HepG2 (cell line): ENCODE results near the gene ILKAP. TPM values are rescaled to one million over a fixed set of nuclear protein-coding genes. Genes with fewer than 3 reads are reported as not detected.

Source experiments
- BATF2 ChIP-seq: sonication (generic); formaldehyde crosslinking; IDR thresholded peaks from 2 replicates; pipeline ENCODE4 v1.8.0; 2022; ENCODE audit warnings: mild to moderate bottlenecking, missing genetic modification reagents, moderate library complexity
- BRCA1 ChIP-seq: sonication (generic); formaldehyde crosslinking; IDR thresholded peaks from 2 replicates; pipeline ENCODE4 v1.4.0; 2020; ENCODE audit warnings: missing genetic modification reagents
- CAMTA2 ChIP-seq: sonication (generic); formaldehyde crosslinking; IDR thresholded peaks from 2 replicates; pipeline ENCODE4 v1.4.0; 2020; ENCODE audit warnings: mild to moderate bottlenecking, missing genetic modification reagents, borderline replicate concordance
- HOXA7 ChIP-seq: sonication (generic); formaldehyde crosslinking; IDR thresholded peaks from 2 replicates; pipeline ENCODE4 v1.8.1; 2022; ENCODE audit warnings: mild to moderate bottlenecking, missing genetic modification reagents, moderate library complexity
- KLF13 ChIP-seq: sonication (generic); formaldehyde crosslinking; IDR thresholded peaks from 2 replicates; pipeline ENCODE4 v1.4.0; 2020; ENCODE audit warnings: mild to moderate bottlenecking, missing genetic modification reagents
- MBD4 ChIP-seq: IDR thresholded peaks from 2 replicates; pipeline ENCODE4 v1.6.1; 2012; ENCODE audit warnings: low read length, inconsistent platforms, borderline replicate concordance
- NFIB ChIP-seq: sonication (generic); formaldehyde crosslinking; IDR thresholded peaks from 2 replicates; pipeline ENCODE4 v1.9.0; 2021; ENCODE audit warnings: missing genetic modification reagents, mild to moderate bottlenecking, borderline replicate concordance
- NFRKB ChIP-seq: fragments of 450-650 bp; IDR thresholded peaks from 2 replicates; pipeline ENCODE4 v1.6.1; 2017
- SALL2 ChIP-seq: sonication (generic); formaldehyde crosslinking; IDR thresholded peaks from 2 replicates; pipeline ENCODE4 v1.8.1; 2023; ENCODE audit warnings: mild to moderate bottlenecking, missing genetic modification reagents, inconsistent platforms
- SIN3A ChIP-seq: IDR thresholded peaks from 2 replicates; pipeline ENCODE4 v1.6.1; 2011; ENCODE audit warnings: low read depth, mild to moderate bottlenecking, control low read depth, low read length, borderline replicate concordance
- TAF15 ChIP-seq: fragments of 200-400 bp; formaldehyde crosslinking; IDR thresholded peaks from one replicate; pipeline ENCODE4 v1.6.1; 2018; ENCODE audit warnings: mild to moderate bottlenecking, low read depth, low read length; ENCODE audit not compliant: poor library complexity, severe bottlenecking
- ZBTB42 ChIP-seq: sonication (generic); formaldehyde crosslinking; IDR thresholded peaks from 2 replicates; pipeline ENCODE4 v1.5.0; 2020; ENCODE audit warnings: mild to moderate bottlenecking, missing genetic modification reagents
- ZNF160 ChIP-seq: sonication (generic); formaldehyde crosslinking; IDR thresholded peaks from 2 replicates; pipeline ENCODE4 v1.8.0; 2022; ENCODE audit warnings: mild to moderate bottlenecking, inconsistent platforms, missing genetic modification reagents
- ZNF18 ChIP-seq: sonication (generic); formaldehyde crosslinking; IDR thresholded peaks from 2 replicates; pipeline ENCODE4 v1.8.0; 2022; ENCODE audit warnings: mild to moderate bottlenecking, missing genetic modification reagents; ENCODE audit not compliant: insufficient replicate concordance
- ZNF282 ChIP-seq: fragments of 450-650 bp; IDR thresholded peaks from 2 replicates; pipeline ENCODE4 v1.6.1; 2018; ENCODE audit not compliant: partially characterized antibody
- ZNF335 ChIP-seq: sonication (generic); formaldehyde crosslinking; IDR thresholded peaks from 2 replicates; pipeline ENCODE4 v1.4.0; 2020; ENCODE audit warnings: missing genetic modification reagents
- ZNF629 ChIP-seq: sonication (generic); formaldehyde crosslinking; conservative IDR thresholded peaks from 2 replicates; pipeline ENCODE4 v1.5.0; 2020; ENCODE audit warnings: missing genetic modification reagents
- ZNF674 ChIP-seq: sonication (generic); formaldehyde crosslinking; IDR thresholded peaks from 2 replicates; pipeline ENCODE4 v1.5.0; 2020; ENCODE audit warnings: low read depth, mild to moderate bottlenecking, missing genetic modification reagents
- ZNF777 ChIP-seq: sonication (generic); formaldehyde crosslinking; IDR thresholded peaks from 2 replicates; pipeline ENCODE4 v1.4.0; 2020; ENCODE audit warnings: missing genetic modification reagents
- ZNF83 ChIP-seq: sonication (generic); formaldehyde crosslinking; IDR thresholded peaks from 2 replicates; pipeline ENCODE4 v1.4.0; 2020; ENCODE audit warnings: missing genetic modification reagents, mild to moderate bottlenecking, borderline replicate concordance
- ZNF878 ChIP-seq: sonication (generic); formaldehyde crosslinking; IDR thresholded peaks from 2 replicates; pipeline ENCODE4 v1.8.1; 2023; ENCODE audit warnings: mild to moderate bottlenecking, missing genetic modification reagents, moderate library complexity
- ZNF891 ChIP-seq: sonication (generic); formaldehyde crosslinking; IDR thresholded peaks from 2 replicates; pipeline ENCODE4 v1.5.0; 2020; ENCODE audit warnings: mild to moderate bottlenecking, missing genetic modification reagents
- polyA plus RNA-seq, 8 experiments: library from polyadenylated mRNA; depleted of rRNA in 3 of 8; stranded (reverse) in 7 of 8; unstranded in 1 of 8; fragments of >200 nt; fragmentation: Illumina TruSeq in 4 of 8; extraction: Trizol in 4 of 8; gene quantifications; 2 replicates each; pipeline versions ENCODE4 v1.2.1 to v1.2.3, GENCODE V29; 2011 to 2016; ENCODE audit warnings: low read depth in 4 of 8, missing spikeins in 1 of 8, mixed read lengths in 1 of 8; ENCODE audit not compliant: insufficient read depth in 1 of 8
- total RNA-seq, 5 experiments: library from RNA; depleted of rRNA; stranded (reverse); fragments of >200 nt; fragmentation: Illumina TruSeq; extraction: Trizol; gene quantifications; 2 replicates each; pipeline ENCODE4 v1.2.3, GENCODE V29; 2016; ENCODE audit warnings: low read depth in 1 of 5
- TF ChIP-seq, protein P1 (sequence below): sonication (generic); formaldehyde crosslinking; IDR thresholded peaks from 2 replicates; pipeline ENCODE4 v1.5.0; 2020; ENCODE audit warnings: mild to moderate bottlenecking, missing genetic modification reagents, moderate library complexity
- TF ChIP-seq, protein P2 (sequence below): sonication (generic); formaldehyde crosslinking; IDR thresholded peaks from 2 replicates; pipeline ENCODE4 v1.4.0; 2020; ENCODE audit warnings: missing genetic modification reagents, mild to moderate bottlenecking, borderline replicate concordance

ILKAP gene
- total and polyA plus RNA-seq, 2 of the 13 experiments (the other 11 are each of a cell fraction or from before 2014, with no cell fraction given) = 29.6 to 33.1 TPM

- TF ChIP-seq NFIB (CRISPR knock-in tag) (no peak), ZNF335 (CRISPR knock-in tag) (no peak), SALL2 (CRISPR knock-in tag) (no peak), ZNF282 (no peak), BATF2 (no peak), ZBTB42 (CRISPR knock-in tag) (no peak), ZNF891 (CRISPR knock-in tag) (no peak), ZNF18 (CRISPR knock-in tag) (no peak), MBD4 (no peak), ZNF878 (CRISPR knock-in tag) (no peak), ZNF629 (CRISPR knock-in tag) (no peak), ZNF83 (CRISPR knock-in tag) (no peak), KLF13 (CRISPR knock-in tag) (no peak), ZNF674 (CRISPR knock-in tag) (no peak; the same call in 1 of the 2 replicates), SIN3A (no peak), BRCA1 (CRISPR knock-in tag) (no peak), NFRKB (no peak), HOXA7 (CRISPR knock-in tag) (no peak), CAMTA2 (CRISPR knock-in tag) (no peak), ZNF160 (CRISPR knock-in tag) (no peak), TAF15 (no peak), ZNF777 (CRISPR knock-in tag) (no peak)
- TF ChIP-seq, protein P1, sequence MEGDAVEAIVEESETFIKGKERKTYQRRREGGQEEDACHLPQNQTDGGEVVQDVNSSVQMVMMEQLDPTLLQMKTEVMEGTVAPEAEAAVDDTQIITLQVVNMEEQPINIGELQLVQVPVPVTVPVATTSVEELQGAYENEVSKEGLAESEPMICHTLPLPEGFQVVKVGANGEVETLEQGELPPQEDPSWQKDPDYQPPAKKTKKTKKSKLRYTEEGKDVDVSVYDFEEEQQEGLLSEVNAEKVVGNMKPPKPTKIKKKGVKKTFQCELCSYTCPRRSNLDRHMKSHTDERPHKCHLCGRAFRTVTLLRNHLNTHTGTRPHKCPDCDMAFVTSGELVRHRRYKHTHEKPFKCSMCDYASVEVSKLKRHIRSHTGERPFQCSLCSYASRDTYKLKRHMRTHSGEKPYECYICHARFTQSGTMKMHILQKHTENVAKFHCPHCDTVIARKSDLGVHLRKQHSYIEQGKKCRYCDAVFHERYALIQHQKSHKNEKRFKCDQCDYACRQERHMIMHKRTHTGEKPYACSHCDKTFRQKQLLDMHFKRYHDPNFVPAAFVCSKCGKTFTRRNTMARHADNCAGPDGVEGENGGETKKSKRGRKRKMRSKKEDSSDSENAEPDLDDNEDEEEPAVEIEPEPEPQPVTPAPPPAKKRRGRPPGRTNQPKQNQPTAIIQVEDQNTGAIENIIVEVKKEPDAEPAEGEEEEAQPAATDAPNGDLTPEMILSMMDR (CRISPR knock-in tag) = no peak
- TF ChIP-seq, protein P2, sequence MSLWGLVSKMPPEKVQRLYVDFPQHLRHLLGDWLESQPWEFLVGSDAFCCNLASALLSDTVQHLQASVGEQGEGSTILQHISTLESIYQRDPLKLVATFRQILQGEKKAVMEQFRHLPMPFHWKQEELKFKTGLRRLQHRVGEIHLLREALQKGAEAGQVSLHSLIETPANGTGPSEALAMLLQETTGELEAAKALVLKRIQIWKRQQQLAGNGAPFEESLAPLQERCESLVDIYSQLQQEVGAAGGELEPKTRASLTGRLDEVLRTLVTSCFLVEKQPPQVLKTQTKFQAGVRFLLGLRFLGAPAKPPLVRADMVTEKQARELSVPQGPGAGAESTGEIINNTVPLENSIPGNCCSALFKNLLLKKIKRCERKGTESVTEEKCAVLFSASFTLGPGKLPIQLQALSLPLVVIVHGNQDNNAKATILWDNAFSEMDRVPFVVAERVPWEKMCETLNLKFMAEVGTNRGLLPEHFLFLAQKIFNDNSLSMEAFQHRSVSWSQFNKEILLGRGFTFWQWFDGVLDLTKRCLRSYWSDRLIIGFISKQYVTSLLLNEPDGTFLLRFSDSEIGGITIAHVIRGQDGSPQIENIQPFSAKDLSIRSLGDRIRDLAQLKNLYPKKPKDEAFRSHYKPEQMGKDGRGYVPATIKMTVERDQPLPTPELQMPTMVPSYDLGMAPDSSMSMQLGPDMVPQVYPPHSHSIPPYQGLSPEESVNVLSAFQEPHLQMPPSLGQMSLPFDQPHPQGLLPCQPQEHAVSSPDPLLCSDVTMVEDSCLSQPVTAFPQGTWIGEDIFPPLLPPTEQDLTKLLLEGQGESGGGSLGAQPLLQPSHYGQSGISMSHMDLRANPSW (CRISPR knock-in tag) = no peak
Observed at GRCh38 chr2:238203973-238204683, 633 bp upstream of the ILKAP start (continued).
